Smooth muscle cell (in vitro differentiated cells): ENCODE data around the gene LRRC72. TPM values are rescaled to one million over a fixed set of nuclear protein-coding genes. Genes with fewer than 3 reads are reported as not detected.

Experiments used
- DNase-seq: peaks from one replicate; lab custom pipeline; 2025; ENCODE audit not compliant: unreplicated experiment; lab: John Stamatoyannopoulos, UW
- H2AFZ ChIP-seq: fragments of 200-600 bp; sonication (generic); 2 replicates; pipeline ENCODE4 v1.6.0; 2016; ENCODE audit warnings: antibody characterized with exemption, low read depth, mild to moderate bottlenecking
- H3F3A ChIP-seq: fragments of 200-600 bp; sonication (generic); 2 replicates; pipeline ENCODE4 v1.6.0; 2017; ENCODE audit warnings: antibody characterized with exemption, low read depth
- H3K27ac ChIP-seq: fragments of 200-600 bp; sonication (generic); 2 replicates; pipeline ENCODE4 v1.5.1; 2016; ENCODE audit warnings: low read depth, mild to moderate bottlenecking
- H3K27me3 ChIP-seq: fragments of 200-600 bp; sonication (generic); 2 replicates; pipeline ENCODE4 v1.6.1; 2016; ENCODE audit warnings: low read depth, mild to moderate bottlenecking
- H3K36me3 ChIP-seq: fragments of 200-600 bp; sonication (generic); 2 replicates; pipeline ENCODE4 v1.5.1; 2016; ENCODE audit warnings: low read depth
- H3K4me1 ChIP-seq: fragments of 200-600 bp; sonication (generic); 2 replicates; pipeline ENCODE4 v1.5.1; 2016; ENCODE audit warnings: low read depth
- H3K4me2 ChIP-seq: fragments of 200-600 bp; sonication (generic); 2 replicates; pipeline ENCODE4 v1.6.0; 2016; ENCODE audit warnings: mild to moderate bottlenecking
- H3K4me3 ChIP-seq: fragments of 200-600 bp; sonication (generic); 2 replicates; pipeline ENCODE4 v1.5.1; 2016; ENCODE audit warnings: mild to moderate bottlenecking
- H3K79me2 ChIP-seq: fragments of 200-600 bp; sonication (generic); 2 replicates; pipeline ENCODE4 v1.6.0; 2016; ENCODE audit warnings: low read depth, mild to moderate bottlenecking
- H3K9ac ChIP-seq: fragments of 200-600 bp; sonication (generic); 2 replicates; pipeline ENCODE4 v1.6.0; 2016; ENCODE audit warnings: low read depth
- H3K9me3 ChIP-seq: fragments of 200-600 bp; sonication (generic); replicated peaks from 2 replicates; pipeline ENCODE4 v1.5.1; 2016; ENCODE audit warnings: low read depth
- H4K20me1 ChIP-seq: fragments of 200-600 bp; sonication (generic); 2 replicates; pipeline ENCODE4 v1.6.0; 2016; ENCODE audit warnings: low read depth
- CTCF ChIP-seq: fragments of 200-600 bp; sonication (generic); IDR thresholded peaks from 2 replicates; pipeline ENCODE4 v1.5.1; 2017; ENCODE audit warnings: borderline replicate concordance, mild to moderate bottlenecking, antibody characterized with exemption; ENCODE audit not compliant: insufficient read depth, poor library complexity, severe bottlenecking
- WGBS: methylation state at CpG from one replicate; pipeline ENCODE4 v1.1.7; 2016; ENCODE audit warnings: low lambda C conversion rate; 5-methylcytosine and 5-hydroxymethylcytosine counted together
- polyA plus RNA-seq: library from polyadenylated mRNA; unstranded; fragments of >200 nt; fragmentation: Nextera tagmentation; extraction: Ambion mirVana; gene quantifications from 2 replicates; pipeline ENCODE4 v1.2.1, GENCODE V29; 2016
- total RNA-seq: library from RNA; depleted of rRNA; stranded (reverse); fragments of >200 nt; gene quantifications from 2 replicates; pipeline ENCODE4 v1.2.3, GENCODE V29; 2014

LRRC72 gene
- total and polyA plus RNA-seq, 2 experiments from 2014 or later: not detected

GRCh38 chr7:16494551-16494950 lies 32.1 kb upstream of the LRRC72 start:
- H4K20me1 ChIP-seq: no peaks in the 10 kb centered on the region
- DNase-seq: no peak
- 94% methylated on average over 2 of the region's 2 CpGs for WGBS
- H3K36me3 ChIP-seq: no peaks in the 10 kb centered on the region
- H3K9ac ChIP-seq: no peak overlapping the region
- H3K27me3 ChIP-seq: no peaks in the 10 kb centered on the region
- no peak overlapping the region for H2AFZ ChIP-seq
- no peak overlapping the region for H3K4me3 ChIP-seq
- no peak overlapping the region for H3K27ac ChIP-seq
- no peak for TF ChIP-seq CTCF
- no peaks in the 10 kb centered on the region for H3K79me2 ChIP-seq
- H3K9me3 ChIP-seq: no peaks in the 10 kb centered on the region
- no peak overlapping the region for H3K4me2 ChIP-seq
- H3F3A ChIP-seq: no peaks in the 10 kb centered on the region
- peaks cover 7% of the 10 kb centered on the region for H3K4me1 ChIP-seq

- Histone ChIP-seq H3K4me2 (no peak overlapping the region), H4K20me1 (no peaks in the 10 kb centered on the region)
Observed at GRCh38 chr7:16494955-16495719, 31.5 kb upstream of the LRRC72 start.

GRCh38 chr7:16498122-16498521 lies 28.5 kb upstream of the LRRC72 start:
- 81% methylated on average over 2 of the region's 2 CpGs for WGBS
- H3K9ac ChIP-seq: no peak overlapping the region
- TF ChIP-seq CTCF: no peak
- H3K36me3 ChIP-seq: no peaks in the 10 kb centered on the region
- H3F3A ChIP-seq: no peaks in the 10 kb centered on the region
- H3K79me2 ChIP-seq: no peaks in the 10 kb centered on the region
- H3K9me3 ChIP-seq: no peaks in the 10 kb centered on the region
- no peak overlapping the region for H3K4me2 ChIP-seq
- H3K27ac ChIP-seq: no peak overlapping the region
- no peaks in the 10 kb centered on the region for H4K20me1 ChIP-seq
- H3K4me1 ChIP-seq: no peaks in the 10 kb centered on the region
- DNase-seq: no peak
- no peak overlapping the region for H3K4me3 ChIP-seq
- H3K27me3 ChIP-seq: no peaks in the 10 kb centered on the region
- H2AFZ ChIP-seq: no peak overlapping the region

More at GRCh38 chr7:16494955-16495719, 31.5 kb upstream of the LRRC72 start:
- Histone ChIP-seq H3K4me1 (peaks cover 7% of the 10 kb centered on the region), H3K27ac (no peak overlapping the region), H3K27me3 (no peaks in the 10 kb centered on the region), H3K4me3 (no peak overlapping the region), H3K9ac (no peak overlapping the region), H3K79me2 (no peaks in the 10 kb centered on the region), H3K9me3 (no peaks in the 10 kb centered on the region), H3K36me3 (no peaks in the 10 kb centered on the region), H2AFZ (no peak overlapping the region), H3F3A (no peaks in the 10 kb centered on the region)
- TF ChIP-seq CTCF: no peak
- 84% methylated on average over 4 of the region's 4 CpGs for WGBS
- DNase-seq: no peak

GRCh38 chr7:16502303-16502702 lies 24.3 kb upstream of the LRRC72 start:
- no peaks in the 10 kb centered on the region for H3K79me2 ChIP-seq
- WGBS: 98% methylated on average over 19 of the region's 19 CpGs

More at GRCh38 chr7:16502303-16502702, 24.3 kb upstream of the LRRC72 start:
- Histone ChIP-seq H3K4me3 (no peak overlapping the region), H3K27ac (no peak overlapping the region), H4K20me1 (no peaks in the 10 kb centered on the region), H3K9ac (no peak overlapping the region), H3F3A (no peaks in the 10 kb centered on the region), H3K36me3 (no peaks in the 10 kb centered on the region), H3K4me2 (no peak overlapping the region), H3K4me1 (no peaks in the 10 kb centered on the region), H3K9me3 (no peaks in the 10 kb centered on the region), H2AFZ (no peak overlapping the region), H3K27me3 (no peaks in the 10 kb centered on the region)
- DNase-seq: no peak
- no peak for TF ChIP-seq CTCF
